Parathyroid adenoma (tissue), 2 donors: ENCODE data around the gene MCM3AP.
A peak's percentile ranks its signal among the peaks of the same experiment; 100 is the strongest.

Source experiments
- H2AFZ ChIP-seq: fragments of 300-600 bp; sonication (generic); one replicate; pipeline ENCODE4 v1.7.0; 2017; ENCODE audit warnings: antibody characterized with exemption, mild to moderate bottlenecking
- H3K27ac ChIP-seq: fragments of 300-600 bp; sonication (generic); one replicate; pipeline ENCODE4 v1.7.0; 2017
- H3K27me3 ChIP-seq: fragments of 300-600 bp; sonication (generic); one replicate; pipeline ENCODE4 v1.7.0; 2017; ENCODE audit warnings: low read length; ENCODE audit not compliant: control insufficient read depth, insufficient read depth
- H3K36me3 ChIP-seq: fragments of 300-600 bp; sonication (generic); one replicate; pipeline ENCODE4 v1.7.0; 2017; ENCODE audit warnings: low read length; ENCODE audit not compliant: control insufficient read depth, insufficient read depth
- H3K4me1 ChIP-seq: fragments of 300-600 bp; sonication (generic); one replicate; pipeline ENCODE4 v1.7.0; 2017; ENCODE audit warnings: control low read depth
- H3K4me2 ChIP-seq: fragments of 300-600 bp; sonication (generic); one replicate; pipeline ENCODE4 v1.7.0; 2017; ENCODE audit warnings: low read length
- H3K4me3 ChIP-seq: fragments of 300-600 bp; sonication (generic); one replicate; pipeline ENCODE4 v1.7.0; 2017; ENCODE audit warnings: low read depth, low read length
- H3K79me2 ChIP-seq: fragments of 300-600 bp; sonication (generic); one replicate; pipeline ENCODE4 v1.7.0; 2017; ENCODE audit warnings: control low read depth
- H3K9ac ChIP-seq: fragments of 300-600 bp; sonication (generic); one replicate; pipeline ENCODE4 v1.7.0; 2017; ENCODE audit warnings: mild to moderate bottlenecking
- H3K9me3 ChIP-seq: fragments of 300-600 bp; sonication (generic); one replicate; pipeline ENCODE4 v1.7.0; 2017; ENCODE audit warnings: low read length; ENCODE audit not compliant: control insufficient read depth
- TF ChIP-seq, protein P1 (sequence below): fragments of 300-600 bp; sonication (generic); IDR thresholded peaks from one replicate; pipeline ENCODE4 v1.7.0; 2017; ENCODE audit warnings: antibody characterized with exemption, mild to moderate bottlenecking
- donor health status: primary hyperparathyroidism.

MCM3AP gene

DNA sequence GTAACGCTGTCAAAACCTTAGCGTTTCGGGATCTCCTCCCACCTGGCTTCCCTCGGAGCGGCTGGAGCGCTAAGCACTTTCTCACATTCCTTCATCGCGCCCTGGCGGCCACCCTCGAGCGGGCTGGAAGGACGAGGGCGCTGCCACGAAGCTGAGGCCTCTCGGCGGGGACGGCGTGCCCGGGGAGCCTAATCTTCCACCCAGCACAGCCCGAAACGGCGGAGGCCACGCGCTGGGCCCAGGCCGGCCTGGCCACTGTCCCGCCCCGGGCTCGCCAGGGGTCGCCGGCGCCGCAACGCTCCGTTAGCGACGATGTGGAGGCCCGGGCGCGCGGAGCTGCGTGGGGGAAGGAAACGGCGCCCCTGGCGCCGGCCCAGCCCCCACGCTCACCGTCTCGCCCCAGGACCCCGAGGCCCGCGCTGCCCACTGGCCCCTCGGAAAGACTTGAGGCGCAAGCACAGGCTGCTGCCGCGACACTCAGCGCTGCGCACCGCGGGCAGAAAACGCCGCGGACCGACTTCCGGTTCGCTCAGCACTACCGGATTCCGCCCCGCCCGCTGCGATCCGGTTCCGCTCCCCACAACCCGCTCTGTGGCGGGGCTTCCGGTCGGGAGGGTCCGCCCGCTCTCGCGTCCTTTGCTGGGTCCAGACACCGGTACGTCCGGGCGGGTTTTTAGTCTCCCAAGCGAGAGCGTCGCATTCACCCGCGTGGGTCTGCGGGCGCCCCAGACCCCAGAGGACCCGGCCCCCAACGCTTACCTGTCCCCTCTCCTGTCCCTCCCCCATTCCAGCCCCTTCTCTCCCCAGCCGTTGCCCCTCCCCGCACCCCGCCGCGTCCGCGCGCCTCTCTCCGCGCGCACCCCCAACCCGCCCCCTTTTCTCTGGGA lies 593 bp upstream of the MCM3AP start, which contains the start of gene YBEY:
Gene YBEY, plus strand, starts transcription at position 582 of the 887 bp plus-strand sequence. CDS start 572 bp downstream, outside the sequence.
- H3K4me1 ChIP-seq = peaks cover 3% of the 10 kb centered on the region

GRCh38 chr21:46284733-46285132 lies 678 bp downstream of the MCM3AP start:
- Histone ChIP-seq H3K9me3 (no peaks in the 10 kb centered on the region), H3K9ac (no peak overlapping the region), H3K79me2 (peaks cover 3% of the 10 kb centered on the region), H3K4me3 (peak overlapping the region; percentile 88), H3K27me3 (no peaks in the 10 kb centered on the region), H3K36me3 (no peaks in the 10 kb centered on the region), H3K27ac (no peak overlapping the region), H2AFZ (no peak overlapping the region), H3K4me1 (peaks cover 3% of the 10 kb centered on the region), H3K4me2 (peak overlapping the region; percentile 85)
- TF ChIP-seq, protein P1, sequence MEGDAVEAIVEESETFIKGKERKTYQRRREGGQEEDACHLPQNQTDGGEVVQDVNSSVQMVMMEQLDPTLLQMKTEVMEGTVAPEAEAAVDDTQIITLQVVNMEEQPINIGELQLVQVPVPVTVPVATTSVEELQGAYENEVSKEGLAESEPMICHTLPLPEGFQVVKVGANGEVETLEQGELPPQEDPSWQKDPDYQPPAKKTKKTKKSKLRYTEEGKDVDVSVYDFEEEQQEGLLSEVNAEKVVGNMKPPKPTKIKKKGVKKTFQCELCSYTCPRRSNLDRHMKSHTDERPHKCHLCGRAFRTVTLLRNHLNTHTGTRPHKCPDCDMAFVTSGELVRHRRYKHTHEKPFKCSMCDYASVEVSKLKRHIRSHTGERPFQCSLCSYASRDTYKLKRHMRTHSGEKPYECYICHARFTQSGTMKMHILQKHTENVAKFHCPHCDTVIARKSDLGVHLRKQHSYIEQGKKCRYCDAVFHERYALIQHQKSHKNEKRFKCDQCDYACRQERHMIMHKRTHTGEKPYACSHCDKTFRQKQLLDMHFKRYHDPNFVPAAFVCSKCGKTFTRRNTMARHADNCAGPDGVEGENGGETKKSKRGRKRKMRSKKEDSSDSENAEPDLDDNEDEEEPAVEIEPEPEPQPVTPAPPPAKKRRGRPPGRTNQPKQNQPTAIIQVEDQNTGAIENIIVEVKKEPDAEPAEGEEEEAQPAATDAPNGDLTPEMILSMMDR = no peak

More for the DNA sequence above, 593 bp upstream of the MCM3AP start, which contains the start of gene YBEY:
- peak within 1 kb of the TSS; percentile 85 for H3K4me2 ChIP-seq
- no peaks in the 10 kb centered on the region for H3K27me3 ChIP-seq
- H3K9me3 ChIP-seq = no peaks in the 10 kb centered on the region
- peaks cover 3% of the 10 kb centered on the region for H3K79me2 ChIP-seq
- TF ChIP-seq, protein P1 = no peak
- peak within 1 kb of the TSS; percentile 28 for H3K9ac ChIP-seq
- H2AFZ ChIP-seq = peak within 1 kb of the TSS; percentile 82
- H3K36me3 ChIP-seq = no peaks in the 10 kb centered on the region
- peak within 1 kb of the TSS; percentile 84 for H3K27ac ChIP-seq
- peak within 1 kb of the TSS; percentile 88 for H3K4me3 ChIP-seq

DNA sequence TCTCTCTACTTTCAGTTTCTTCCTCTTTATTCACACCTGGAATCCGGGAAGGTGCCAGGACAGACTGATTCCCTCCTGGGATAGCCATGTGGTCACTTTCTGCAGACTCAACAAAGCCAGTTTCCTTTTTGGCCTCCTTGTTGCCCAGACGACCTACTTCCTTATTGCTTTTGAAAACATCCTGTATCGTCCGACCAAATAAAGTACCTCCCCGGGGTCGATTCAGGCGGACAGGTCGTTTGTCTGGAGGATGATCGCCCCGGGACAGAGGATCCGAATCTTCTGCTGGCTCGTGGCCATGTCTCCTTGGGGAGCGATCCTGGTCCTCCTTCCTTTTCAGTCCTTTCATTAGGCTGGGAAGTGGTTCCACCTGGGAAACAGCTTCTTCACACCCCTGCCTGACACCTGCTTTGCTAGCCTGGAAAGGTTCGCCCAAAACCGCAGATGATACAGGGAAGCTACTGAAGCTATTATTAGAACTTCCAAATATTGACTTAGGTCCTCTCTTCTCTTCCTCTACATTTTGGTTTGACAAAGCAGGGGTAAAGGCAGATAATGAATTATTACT lies 1.2 kb downstream of the MCM3AP start:
- H3K27me3 ChIP-seq = no peaks in the 10 kb centered on the region
- no peaks in the 10 kb centered on the region for H3K36me3 ChIP-seq
- no peaks in the 10 kb centered on the region for H3K9me3 ChIP-seq
- peak overlapping the region; percentile 85 for H3K4me2 ChIP-seq
- TF ChIP-seq, protein P1 = no peak
- H3K79me2 ChIP-seq = peaks cover 3% of the 10 kb centered on the region
- no peak overlapping the region for H3K4me3 ChIP-seq
- H3K27ac ChIP-seq = peak overlapping the region; percentile 36
- peaks cover 3% of the 10 kb centered on the region for H3K4me1 ChIP-seq
- no peak overlapping the region for H3K9ac ChIP-seq
- H2AFZ ChIP-seq = no peak overlapping the region

DNA sequence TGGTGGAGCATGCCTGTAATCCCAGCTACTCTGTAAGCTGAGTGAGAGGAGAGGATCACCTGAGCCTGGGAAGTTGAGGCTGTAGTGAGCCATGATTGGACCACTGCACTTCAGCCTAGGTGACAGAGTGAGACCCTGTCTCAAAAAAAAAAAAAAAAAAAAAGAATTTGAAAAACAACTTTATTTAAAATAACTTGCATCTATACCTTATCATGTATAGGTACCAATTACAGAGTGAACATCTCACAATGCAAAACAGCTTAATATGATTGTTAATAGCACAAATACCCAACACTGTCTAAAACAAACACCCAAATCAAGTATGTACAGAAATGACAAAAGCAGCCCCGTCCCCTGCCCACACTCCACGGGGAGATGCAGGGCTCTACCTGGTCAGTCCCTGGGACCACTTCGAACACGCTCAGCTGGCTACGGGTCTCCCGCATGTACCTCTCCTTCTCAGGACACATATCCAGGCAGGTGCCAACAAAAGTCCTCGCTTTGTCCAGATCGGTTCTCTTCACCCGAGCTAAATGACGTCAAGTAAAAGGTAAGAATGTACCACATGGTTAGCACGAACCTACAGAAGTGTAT lies 10.5 kb downstream of the MCM3AP start:
- Histone ChIP-seq H3K4me2 (no peak overlapping the region), H3K4me3 (no peak overlapping the region), H3K4me1 (no peaks in the 10 kb centered on the region), H3K27me3 (no peaks in the 10 kb centered on the region), H3K79me2 (peaks cover 4% of the 10 kb centered on the region), H3K27ac (no peak overlapping the region), H3K9me3 (no peaks in the 10 kb centered on the region), H2AFZ (no peak overlapping the region), H3K9ac (no peak overlapping the region), H3K36me3 (no peaks in the 10 kb centered on the region)
- TF ChIP-seq, protein P1 = no peak
